GM21529 (cell line): ENCODE data around the gene VOPP1.
"Not testable (repeated sequence)": the region's sequence is repeated elsewhere in the genome, so short reads cannot be mapped to it uniquely, and the experiment has no call there.

Source experiments
- ATAC-seq: cut with Tn5 transposase; IDR thresholded peaks from one replicate; pipeline ENCODE4 v1.9.1; 2021; ENCODE audit not compliant: unreplicated experiment

The VOPP1 gene, protein sequence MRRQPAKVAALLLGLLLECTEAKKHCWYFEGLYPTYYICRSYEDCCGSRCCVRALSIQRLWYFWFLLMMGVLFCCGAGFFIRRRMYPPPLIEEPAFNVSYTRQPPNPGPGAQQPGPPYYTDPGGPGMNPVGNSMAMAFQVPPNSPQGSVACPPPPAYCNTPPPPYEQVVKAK

DNA sequence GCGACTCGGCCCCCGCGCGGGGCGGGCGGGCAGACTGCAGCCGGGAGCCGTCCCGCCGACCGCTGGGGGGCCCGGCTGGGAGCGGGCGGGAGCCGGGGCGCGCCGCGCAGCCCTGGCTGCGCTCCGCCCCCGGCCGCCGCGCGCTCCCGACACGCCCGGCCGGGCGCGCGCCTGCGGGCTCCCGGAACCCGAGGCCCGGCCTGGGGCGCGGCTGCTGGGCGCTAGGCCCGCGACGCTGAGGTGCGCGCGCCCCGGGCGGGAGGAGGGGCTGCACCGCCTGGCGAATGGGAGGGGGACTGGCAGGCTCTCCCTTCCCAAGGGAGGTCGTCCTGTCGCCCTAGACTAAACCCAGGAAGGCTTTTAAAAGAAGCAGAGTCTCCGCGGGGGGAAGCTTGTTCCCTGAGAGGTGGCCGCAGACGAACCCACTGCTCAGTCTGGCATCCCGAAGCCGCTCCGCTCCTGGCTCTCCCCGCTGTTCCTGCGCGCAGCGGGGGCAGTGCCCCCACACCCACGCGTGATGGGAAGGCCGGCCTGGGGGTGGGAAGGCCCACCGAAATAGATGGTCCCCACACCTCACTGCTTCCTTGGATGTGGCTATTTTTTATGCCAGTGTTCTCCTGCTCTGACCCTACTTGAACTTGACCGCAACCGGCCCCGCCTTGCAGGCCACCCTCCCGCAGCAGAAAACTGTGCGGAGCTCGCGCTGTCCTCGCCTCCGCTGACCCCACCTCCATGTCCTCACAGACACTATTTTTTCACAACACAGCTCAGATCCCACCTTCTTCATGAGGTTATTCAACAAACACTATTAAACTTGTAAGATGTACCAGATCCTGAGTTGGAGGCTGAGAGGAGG is at the start of gene VOPP1:
TSS of gene VOPP1 (minus strand) at position 125 of the 856 bp plus-strand sequence. CDS start 178 bp downstream, outside the sequence.
- peak; percentile 45 for ATAC-seq

DNA sequence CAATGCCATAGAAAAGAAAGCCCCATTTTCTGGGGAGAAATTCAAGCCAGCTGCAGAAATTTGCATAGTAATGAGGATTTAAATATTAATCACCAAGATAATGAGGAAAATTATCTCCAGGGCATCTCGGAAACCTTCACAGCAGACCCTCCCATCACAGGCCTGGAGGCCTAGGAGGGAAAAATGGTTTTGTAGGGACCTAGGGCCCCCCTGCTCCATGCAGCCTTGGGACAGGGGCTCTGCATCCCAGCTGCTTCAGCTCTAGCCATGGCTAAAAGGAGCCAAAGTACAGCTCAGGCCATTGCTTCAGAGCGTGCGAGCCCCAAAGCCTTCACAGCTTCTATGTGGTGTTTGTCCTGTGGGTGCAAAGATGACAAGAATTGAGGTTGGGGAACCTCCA is 46.6 kb upstream of the VOPP1 start:
- ATAC-seq, result no peak

DNA sequence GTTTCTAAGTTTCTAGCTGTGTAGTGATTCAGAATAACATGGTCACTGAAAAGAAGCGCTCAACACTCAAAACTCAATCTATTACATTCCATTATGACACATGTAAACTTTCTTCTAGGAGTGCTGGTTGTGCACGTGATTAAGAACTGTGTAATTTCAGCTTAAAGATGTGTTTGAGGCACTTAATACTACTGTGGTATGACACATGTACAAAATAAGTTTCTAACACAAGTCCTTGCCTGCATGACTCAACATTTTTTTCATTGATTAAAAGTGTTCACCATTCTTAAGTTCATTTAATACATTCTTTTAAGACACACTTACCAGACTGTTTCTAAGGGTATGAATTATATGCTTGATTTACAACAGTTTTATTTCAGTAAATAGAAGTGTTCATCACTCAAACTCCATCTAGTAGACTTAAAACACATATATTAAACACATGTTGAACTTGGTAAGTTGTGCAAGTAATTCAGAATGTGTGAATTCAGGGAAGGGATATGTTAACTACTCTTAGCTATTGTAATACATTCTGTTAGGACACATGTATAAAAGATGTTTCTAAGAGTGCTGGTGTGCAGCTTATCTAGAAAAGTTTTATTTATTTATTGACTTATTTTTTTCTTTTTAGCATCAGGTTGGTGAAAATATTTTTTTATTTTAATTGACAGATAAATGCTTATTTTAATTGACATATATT is 42.2 kb upstream of the VOPP1 start:
- ATAC-seq, result not testable (repeated sequence)

DNA sequence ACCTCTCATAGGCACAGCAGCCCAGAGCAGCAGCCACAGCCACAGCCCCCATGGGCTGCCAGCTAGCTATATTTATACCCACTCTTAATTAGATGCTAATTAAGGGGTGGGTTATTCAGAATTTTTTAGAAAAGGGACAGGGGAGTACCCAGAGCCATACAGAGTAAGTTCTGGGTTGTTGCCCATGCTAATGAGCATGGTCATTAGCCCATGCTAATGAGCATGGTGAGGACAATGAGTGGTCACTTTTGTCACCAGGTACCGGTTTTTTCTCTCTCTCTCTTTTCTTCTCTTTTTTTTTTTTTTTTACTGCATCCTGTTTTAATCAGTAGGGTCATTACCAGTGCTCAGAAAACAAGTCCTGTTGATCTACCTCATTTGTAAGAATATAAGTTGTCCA is 37.4 kb upstream of the VOPP1 start:
- ATAC-seq, result not testable (repeated sequence)

DNA sequence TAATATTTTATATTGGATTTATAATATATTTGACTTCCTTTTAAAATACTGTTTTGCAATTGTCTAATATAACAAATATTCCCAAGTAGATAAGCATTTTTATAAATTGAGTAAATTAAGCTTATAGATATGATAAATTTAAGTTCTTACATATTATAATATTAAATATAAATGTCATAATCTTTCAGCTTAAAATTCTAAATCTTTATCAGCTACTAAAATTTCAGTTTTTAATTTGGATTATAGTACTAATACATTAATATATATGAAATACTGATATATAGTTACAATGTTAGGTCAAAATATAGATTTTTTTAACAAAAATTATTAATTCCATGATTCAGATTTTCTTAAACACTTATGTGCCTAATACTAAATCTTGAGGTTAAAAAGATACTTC is 33.4 kb upstream of the VOPP1 start:
- not testable (repeated sequence) for ATAC-seq

DNA sequence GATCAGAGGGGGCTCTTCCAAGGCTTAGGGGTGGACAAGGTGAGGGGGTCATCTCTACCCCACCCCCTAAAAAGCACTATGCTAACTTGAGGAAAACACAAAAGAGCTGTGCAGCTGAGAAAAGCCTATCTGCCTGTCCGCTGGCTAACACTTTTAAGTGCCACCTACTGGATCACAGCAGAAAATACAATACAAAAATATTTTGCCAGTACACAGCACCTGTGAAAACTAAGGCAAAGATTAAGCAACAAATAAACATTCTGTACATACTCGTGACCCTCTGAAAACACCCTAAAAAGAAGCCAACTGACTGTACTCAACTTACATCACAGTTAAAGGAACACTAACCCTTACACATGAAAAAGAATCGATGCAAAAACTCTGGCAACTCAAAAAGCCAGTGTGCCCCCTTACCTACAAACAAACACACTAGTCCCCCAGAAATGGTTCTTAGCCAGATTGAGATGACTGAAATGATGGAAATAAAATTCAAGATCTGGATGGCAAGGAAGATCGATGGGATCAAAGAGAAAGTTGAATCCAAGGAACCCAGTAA is 25.7 kb upstream of the VOPP1 start:
- ATAC-seq, result peak; percentile 73

DNA sequence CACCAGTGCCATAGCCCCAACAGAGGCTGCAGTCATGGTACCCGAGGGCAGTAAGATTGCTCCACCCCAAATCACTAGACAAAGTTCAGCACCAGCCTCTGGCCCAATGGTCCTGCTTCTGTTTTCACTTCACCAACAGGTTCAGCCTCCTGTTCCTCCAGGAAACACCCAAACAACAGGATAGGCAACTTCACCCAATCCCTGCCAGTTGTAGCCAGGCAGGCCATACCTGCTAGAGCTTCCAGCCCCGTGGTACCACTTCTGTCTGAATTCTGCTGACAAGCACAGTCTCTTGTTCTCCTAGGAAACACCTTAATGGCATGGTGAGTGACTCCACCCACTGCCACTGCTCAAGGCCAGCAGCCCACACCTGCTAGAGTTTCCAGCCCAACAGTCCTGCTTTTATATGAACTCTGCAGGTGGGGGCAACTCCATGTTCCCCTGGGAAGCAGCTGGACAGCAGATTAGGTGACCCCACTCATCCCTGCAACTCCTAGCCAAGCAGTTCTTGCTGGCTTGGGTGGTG is 25.0 kb upstream of the VOPP1 start:
- ATAC-seq, result not testable (repeated sequence)

DNA sequence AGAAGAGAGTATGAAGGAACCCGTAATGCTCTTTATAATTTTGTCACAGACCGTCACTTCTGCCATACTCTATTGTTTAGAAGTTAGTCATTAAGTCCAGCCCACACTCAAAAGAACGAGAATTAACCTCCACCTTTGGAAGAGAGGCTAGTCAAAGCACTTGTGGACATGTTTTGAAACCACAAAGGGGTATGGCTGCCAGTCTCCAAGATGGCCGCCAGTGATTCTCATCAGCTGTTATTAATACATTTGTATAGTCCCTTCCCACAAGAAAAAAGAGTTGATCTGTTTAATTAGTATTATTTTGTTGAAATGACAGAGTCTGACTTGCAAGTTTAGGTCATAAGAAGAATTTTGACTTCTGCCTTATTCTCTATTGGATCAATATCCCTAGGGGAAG is 23.2 kb upstream of the VOPP1 start:
- ATAC-seq, result no peak

DNA sequence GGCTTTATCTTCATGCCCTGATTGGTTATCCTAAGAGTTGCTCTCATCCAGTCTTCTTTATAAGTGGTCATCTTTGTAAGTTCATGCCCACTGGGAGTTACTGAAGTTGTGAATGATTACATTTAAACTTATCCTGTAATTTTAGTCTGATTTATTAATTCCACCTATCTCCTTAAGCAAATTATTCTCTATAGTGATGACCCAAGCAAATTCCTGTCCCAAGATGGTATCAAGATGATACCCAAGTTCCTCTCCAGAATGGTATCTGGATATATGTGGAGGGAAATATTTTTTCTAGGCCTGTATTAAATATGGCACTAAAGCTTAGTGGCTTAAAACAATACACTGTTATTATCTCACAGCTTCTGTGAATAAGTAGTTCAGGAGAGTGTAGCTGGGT is 22.6 kb upstream of the VOPP1 start:
- no peak for ATAC-seq

DNA sequence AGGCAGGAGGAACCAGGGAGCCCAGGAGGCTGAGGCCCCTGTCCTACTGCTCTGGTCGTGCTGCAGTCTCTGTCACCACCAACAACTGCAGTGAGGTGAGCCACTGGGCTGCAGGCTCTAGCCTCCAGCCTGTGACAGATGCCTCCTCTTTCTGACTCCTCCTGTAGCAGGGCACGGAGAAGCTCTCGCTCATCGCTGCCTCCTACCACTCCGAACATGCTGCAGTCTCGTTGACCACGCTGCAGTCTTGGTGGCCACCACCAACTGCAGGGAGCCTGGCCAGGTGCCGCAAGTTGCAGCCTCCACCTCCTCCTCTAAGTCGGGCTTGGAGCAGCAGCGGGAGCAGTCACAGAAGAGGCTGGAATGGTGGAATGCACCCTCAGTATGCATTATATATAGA is 22.1 kb upstream of the VOPP1 start:
- no peak for ATAC-seq

DNA sequence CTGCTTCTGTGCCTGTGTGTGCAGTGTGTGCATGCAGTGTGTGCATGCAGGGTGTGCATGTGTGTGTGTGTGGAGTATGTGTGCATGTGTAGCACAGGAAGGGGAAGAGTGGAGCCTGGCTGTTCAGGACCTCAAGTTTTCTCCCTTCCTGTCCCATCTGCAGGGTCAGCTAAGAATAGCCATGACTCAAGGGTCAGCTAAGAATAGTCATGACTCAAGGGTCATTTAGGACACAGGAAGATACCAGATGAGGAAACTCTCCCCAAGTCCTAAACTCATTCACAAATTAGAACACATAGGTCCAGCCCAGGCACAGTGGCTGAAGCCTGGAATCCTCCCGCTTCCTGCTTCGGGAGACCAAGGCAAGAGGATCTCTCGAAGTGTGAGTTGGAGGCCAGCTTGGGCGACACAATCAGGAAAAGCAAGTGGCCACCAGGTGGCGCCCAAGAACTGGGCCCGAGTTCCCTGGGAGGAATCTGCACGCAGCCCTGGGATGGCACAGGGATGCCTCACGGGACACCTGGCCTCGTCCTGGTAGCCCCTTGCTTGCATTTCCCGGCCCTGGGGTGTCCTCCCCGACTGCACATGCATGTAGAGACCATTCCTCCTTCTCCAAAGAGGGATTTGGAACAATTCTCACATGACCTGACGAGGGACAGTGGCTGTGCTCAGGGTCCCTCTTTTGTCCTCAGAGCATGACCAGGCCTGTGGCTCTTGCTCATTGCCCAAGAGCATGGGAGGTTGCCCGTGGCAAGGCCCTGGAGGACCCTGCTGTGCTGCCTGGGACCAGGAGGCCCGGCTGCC is 21.4 kb upstream of the VOPP1 start:
- peak; percentile 56 for ATAC-seq

DNA sequence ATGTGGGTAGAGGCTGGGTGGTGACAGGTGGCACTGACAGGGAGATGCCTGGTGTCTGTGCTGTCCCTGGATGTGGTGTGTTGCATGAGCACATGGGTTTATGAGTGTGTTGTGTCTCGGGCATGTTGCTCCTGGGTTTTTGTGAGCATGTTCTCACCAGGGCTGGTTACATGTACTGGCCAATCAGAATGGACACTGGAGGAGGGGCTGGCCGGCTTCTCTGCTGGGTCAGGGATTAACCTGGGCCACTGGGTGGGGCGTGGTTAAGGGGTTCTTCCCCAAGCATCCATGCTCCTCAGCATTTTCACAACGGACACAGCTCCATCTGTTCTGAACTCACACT is 20.8 kb upstream of the VOPP1 start:
- ATAC-seq, result no peak

DNA sequence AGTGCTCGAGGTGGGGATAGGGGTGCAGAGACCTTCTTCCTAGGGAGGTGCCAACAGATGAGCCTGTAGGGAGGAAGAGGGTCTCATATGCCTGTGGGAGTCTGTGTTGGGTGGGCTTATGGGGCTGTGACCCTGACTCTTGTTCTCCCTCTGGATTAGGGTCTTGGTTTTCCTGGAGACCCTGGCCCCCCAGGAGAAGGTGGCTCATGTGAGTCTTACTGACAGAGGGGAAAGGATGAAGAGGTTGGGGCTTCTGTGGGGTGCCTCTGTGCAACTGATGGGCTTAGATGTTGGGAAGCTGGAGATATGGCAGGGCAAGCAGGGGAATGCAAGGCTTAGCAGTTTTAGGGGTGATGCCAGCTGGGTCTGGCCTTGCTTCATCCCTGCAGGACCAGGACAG is 20.2 kb upstream of the VOPP1 start:
- ATAC-seq, result no peak

DNA sequence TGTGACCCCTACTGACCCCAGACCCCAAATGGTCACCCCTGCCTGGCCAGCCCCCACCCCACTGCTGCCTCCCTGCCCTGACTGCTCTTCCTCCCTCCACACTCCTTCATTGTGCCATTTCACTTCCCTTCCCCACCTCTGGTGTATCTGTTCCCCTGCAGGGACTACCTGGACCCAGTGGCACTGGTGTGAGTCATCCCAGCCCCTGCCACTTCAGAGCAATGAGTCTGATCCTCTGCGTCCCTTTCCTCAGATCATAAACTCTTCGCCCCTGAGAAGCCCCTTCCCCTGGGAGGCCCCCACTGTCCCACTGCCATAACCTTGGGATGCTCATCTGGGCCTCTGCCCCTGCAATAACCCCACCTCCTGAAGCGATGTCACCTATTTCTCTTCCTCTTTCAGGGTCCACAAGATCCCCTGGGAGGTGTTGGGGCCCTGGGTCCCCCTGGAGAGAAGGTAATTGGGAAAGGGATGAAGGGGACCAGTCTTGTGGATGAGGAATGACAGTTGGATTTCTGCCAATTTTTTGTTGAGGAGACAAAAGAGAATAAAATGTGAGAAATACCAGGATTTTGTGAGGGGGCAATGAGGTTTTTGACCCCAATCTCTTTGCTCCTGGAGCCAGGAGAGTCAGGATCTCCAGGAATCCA is 19.1 kb upstream of the VOPP1 start:
- peak; percentile 44 for ATAC-seq

DNA sequence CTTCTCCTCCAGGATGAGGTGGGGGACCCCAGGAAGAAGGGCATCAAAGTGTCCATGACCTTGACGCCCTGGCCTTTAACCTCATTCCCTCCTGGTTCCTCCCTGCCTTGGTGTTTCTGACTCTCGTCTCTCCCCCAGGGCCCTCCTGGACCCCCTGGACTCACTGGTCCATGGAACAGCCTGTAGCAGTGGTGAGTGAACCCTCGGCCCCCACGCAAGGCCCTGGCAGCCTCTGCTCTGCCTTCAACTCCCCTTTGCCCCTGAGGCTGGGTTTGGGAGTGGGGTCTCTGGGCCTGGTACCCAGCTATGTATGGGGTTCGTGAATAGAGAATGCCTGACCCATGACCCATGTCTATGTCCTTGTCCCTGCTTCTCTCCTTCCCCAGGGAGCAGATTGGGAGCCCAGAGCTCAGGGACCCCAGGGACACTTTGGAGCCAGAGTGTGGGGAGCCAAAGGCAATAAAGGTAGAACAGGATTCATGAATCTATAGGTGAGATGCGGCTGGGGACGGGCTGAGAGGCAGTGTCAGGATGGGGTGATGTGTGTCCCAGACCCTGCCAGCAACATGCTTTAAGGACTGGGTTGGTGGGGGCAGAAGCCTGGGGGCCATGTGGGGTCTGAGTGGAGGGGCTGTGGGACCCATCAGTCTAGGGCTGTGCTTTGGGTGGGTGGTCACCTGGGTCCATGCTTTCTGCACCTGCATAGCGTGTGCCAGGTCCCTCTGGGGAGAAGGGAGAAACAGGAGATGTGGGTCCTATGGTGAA is 18.4 kb upstream of the VOPP1 start:
- no peak for ATAC-seq

DNA sequence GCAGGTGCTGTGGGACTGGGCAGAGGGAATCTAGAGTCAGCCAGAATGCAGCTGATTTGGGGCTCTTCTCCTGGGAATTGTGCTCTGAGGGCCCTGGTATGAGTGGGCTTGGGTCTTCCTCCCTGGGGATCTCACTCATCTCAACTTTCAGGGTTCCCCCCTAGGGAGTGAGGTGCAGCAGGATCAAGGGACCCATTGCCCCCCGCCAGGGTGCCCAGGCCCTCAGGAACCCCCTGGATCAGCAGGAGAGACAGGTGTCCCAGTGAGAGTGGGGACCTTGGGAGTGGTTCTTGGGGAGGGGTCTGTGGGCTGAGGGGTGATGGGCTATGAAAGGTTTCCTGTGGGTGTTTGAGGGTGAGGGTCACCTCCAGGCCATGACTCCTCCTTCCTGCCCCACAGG is 17.6 kb upstream of the VOPP1 start:
- no peak for ATAC-seq

DNA sequence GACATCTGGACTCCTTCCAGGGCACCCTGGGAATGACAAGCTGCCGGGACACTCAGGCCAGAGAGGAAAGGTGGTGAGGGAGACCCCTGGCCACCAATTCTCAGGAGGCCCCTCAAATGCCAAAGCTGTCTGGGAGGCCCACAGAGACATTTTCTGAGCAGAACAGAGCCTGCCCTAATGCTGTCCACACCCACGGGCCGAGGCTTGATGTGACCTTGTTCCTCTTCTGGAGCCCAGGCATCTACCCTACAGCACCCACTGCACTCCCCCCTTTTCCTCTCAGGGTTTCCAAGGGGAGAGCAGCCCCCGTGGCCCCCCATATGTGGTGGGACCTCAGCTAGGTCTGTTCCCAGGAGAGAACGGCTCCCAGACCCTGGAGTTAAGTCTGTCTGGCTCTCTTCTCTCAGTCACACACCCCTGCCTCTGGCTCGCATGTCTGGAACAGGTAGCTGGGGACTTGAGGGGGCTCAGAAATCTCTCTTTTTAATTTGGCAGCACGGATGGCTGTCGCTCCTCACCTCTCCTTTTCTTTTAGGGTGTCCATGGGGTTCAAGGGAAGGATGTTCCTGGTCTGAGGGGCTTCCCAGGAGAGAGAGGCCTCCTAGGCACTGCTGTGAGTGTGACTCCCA is 16.8 kb upstream of the VOPP1 start:
- ATAC-seq, result no peak

DNA sequence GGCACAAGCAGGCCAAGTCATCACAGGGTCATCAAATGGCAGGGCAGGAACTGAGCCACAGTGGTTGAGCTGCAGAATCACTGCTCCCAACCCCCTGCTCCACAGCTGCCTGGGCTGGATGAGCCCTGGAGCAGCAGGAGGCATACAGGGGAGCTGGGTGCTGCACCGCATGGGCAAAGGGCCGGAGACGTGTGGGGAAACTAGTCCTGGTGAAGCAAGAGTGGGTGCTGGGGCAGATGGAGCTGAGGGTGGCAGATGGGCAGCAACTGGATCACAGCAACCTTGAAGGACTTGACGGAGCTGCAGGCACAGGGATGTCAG is 16.0 kb upstream of the VOPP1 start:
- ATAC-seq, result no peak

DNA sequence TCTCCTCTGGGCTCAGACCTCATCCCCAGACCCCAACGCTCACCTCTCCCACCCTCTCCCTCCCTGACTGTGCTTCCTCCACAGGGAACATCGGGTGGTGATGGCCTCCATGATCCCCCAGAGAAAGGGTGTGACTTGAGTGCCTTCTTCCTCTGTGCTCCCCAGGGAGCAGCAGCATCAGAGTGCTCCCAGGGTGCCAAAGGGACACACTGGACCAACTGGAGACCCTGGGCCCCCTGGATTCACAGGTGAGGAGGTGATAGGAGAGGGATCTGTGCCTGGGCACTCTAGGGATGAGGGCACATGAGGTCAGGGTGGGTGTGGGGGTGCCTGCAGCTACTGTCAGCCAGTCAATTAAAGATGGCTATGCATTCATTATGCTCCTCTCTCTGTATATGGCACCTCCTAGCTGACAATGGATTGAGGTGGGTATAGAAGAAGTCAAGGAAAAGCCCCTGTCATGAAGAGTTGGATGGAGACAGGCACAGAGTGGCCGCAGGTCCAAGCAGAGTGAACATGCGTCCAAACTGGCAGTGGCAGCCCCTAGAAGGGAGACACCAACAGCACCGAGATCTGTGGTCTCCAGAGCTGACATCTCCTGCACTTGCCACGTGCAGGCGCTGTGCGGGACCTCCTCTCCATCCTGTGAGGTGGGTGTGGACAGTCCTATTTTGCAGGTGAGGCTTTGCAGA is 15.5 kb upstream of the VOPP1 start:
- ATAC-seq, result no peak
